Tibial nerve (tissue), 4 donors: Measurements from ENCODE around the gene DNM1. TPM values are rescaled to one million over a fixed set of nuclear protein-coding genes. Genes with fewer than 3 reads are reported as not detected.
A peak's percentile ranks its signal among the peaks of the same experiment; 100 is the strongest.

Source experiments
- DNase-seq, 2 donors: peaks; one replicate each; pipeline ENCODE4 v3.0.0-alpha.2; 2019; ENCODE audit warnings: low spot score in 2 of 2
- H3K27ac ChIP-seq, 4 donors: fragments of 200-600 bp; sonication (generic) in 3 of 4; one replicate each; pipeline ENCODE4 v1.5.1; 2017 to 2019; ENCODE audit warnings: mild to moderate bottlenecking in 1 of 4
- H3K27me3 ChIP-seq, 2 donors: fragments of 200-600 bp; sonication (generic) in 1 of 2; one replicate each; pipeline versions ENCODE4 v1.5.1 to v1.6.0; 2017 to 2019
- H3K36me3 ChIP-seq, 3 donors: fragments of 200-600 bp; sonication (generic); one replicate each; pipeline ENCODE4 v1.5.1; 2018 to 2019
- H3K4me1 ChIP-seq, 4 donors: fragments of 200-600 bp; sonication (generic) in 3 of 4; one replicate each; pipeline ENCODE4 v1.5.1; 2017 to 2019
- H3K4me3 ChIP-seq, 4 donors: fragments of 200-600 bp; sonication (generic) in 3 of 4; one replicate each; pipeline ENCODE4 v1.5.1; 2017 to 2019; ENCODE audit warnings: mild to moderate bottlenecking in 1 of 4, moderate library complexity in 1 of 4
- H3K9me3 ChIP-seq, 4 donors: fragments of 200-600 bp; sonication (generic) in 3 of 4; one replicate each; pipeline ENCODE4 v1.5.1; 2017 to 2019
- CTCF ChIP-seq, 5 experiments: fragments of 200-600 bp in 3 of 5; fragments of 450-650 bp in 2 of 5; sonication (generic) in 3 of 5; IDR thresholded peaks; one replicate each; pipeline ENCODE4 v1.5.1; 2016 to 2019; ENCODE audit warnings: antibody characterized with exemption in 5 of 5, mild to moderate bottlenecking in 3 of 5, moderate library complexity in 2 of 5
- EP300 ChIP-seq, 2 donors: sonication (generic); formaldehyde crosslinking; IDR thresholded peaks; one replicate each; pipeline ENCODE4 v1.6.1; 2017; ENCODE audit warnings: antibody characterized with exemption in 2 of 2, mild to moderate bottlenecking in 1 of 2
- POLR2A ChIP-seq, 2 donors: fragments of 450-650 bp; IDR thresholded peaks; one replicate each; pipeline ENCODE4 v1.6.1; 2017; ENCODE audit warnings: antibody characterized with exemption in 2 of 2, mild to moderate bottlenecking in 2 of 2, moderate library complexity in 2 of 2
- WGBS, 2 donors: methylation state at CpG; one replicate each; pipeline ENCODE4 v1.1.5; 2018; 5-methylcytosine and 5-hydroxymethylcytosine counted together
- total RNA-seq, 4 donors: library from RNA; depleted of rRNA; stranded (reverse); fragments of >200 nt; gene quantifications; one replicate each; pipeline ENCODE4 v1.1.0, GENCODE V29; 2016

The DNM1 gene
- total RNA-seq, 4 donors from 2014 or later, result 19.9 to 50.4 (median 41.4) TPM

GRCh38 chr9:128244837-128245231 lies 41.7 kb downstream of the DNM1 start:
- 0% methylated on average over 5 to 11 of the region's 18 CpGs for WGBS, 2 donors
- Histone ChIP-seq H3K27ac (peak overlapping the region; percentile 19 to 87 (median 73)), H3K36me3 (peaks cover 0 to 3% (median 0%) of the 10 kb centered on the region in 3 donors), H3K9me3 (no peaks in the 10 kb centered on the region), H3K4me3 (peak overlapping the region; percentile 7 to 54 (median 25)), H3K27me3 (no peaks in the 10 kb centered on the region), H3K4me1 (peaks cover 0 to 47% (median 17%) of the 10 kb centered on the region in 4 donors)
- DNase-seq, result peak; percentile 81 to 83
- TF ChIP-seq POLR2A (IDR thresholded peaks at IDR 0.05), result peak in 1 of 2 donors; percentile 34
- peak in 1 of 2 donors; percentile 62 for TF ChIP-seq EP300 (IDR thresholded peaks at IDR 0.05)
- no peak for TF ChIP-seq CTCF (IDR thresholded peaks at IDR 0.05)

- peaks cover 0 to 2% (median 0%) of the 10 kb centered on the region in 3 donors for H3K36me3 ChIP-seq
- H3K4me3 ChIP-seq, result peak overlapping the region in 3 of 4 donors; percentile 21 to 54 (median 29)
- no peak for DNase-seq
- no peak for TF ChIP-seq EP300 (IDR thresholded peaks at IDR 0.05)
- no peak for TF ChIP-seq CTCF (IDR thresholded peaks at IDR 0.05)
- TF ChIP-seq POLR2A (IDR thresholded peaks at IDR 0.05), result no peak
- H3K4me1 ChIP-seq, result peaks cover 0 to 52% (median 20%) of the 10 kb centered on the region in 4 donors
- no peaks in the 10 kb centered on the region for H3K9me3 ChIP-seq
- 15 to 19% methylated on average over 11 to 13 of the region's 13 CpGs for WGBS, 2 donors
- H3K27me3 ChIP-seq, result no peaks in the 10 kb centered on the region
- H3K27ac ChIP-seq, result peak overlapping the region; percentile 19 to 87 (median 73)
Observed at GRCh38 chr9:128245421-128246151, 42.4 kb downstream of the DNM1 start.

- H3K4me3 ChIP-seq, result no peak overlapping the region
- H3K9me3 ChIP-seq, result no peaks in the 10 kb centered on the region
- H3K36me3 ChIP-seq, result no peaks in the 10 kb centered on the region
- no peak for DNase-seq
- peak overlapping the region in 2 of 4 donors; percentile 77 to 87 for H3K27ac ChIP-seq
- H3K27me3 ChIP-seq, result no peaks in the 10 kb centered on the region
- 59 to 75% methylated on average over 2 of the region's 2 CpGs for WGBS, 2 donors
- peaks cover 0 to 61% (median 28%) of the 10 kb centered on the region in 4 donors for H3K4me1 ChIP-seq
- TF ChIP-seq CTCF (IDR thresholded peaks at IDR 0.05) (no peak), POLR2A (IDR thresholded peaks at IDR 0.05) (no peak), EP300 (IDR thresholded peaks at IDR 0.05) (no peak)
Observed at GRCh38 chr9:128246471-128246870, 43.3 kb downstream of the DNM1 start.

- DNase-seq, result no peak
- peaks cover 0 to 62% (median 28%) of the 10 kb centered on the region in 4 donors for H3K4me1 ChIP-seq
- H3K36me3 ChIP-seq, result no peaks in the 10 kb centered on the region
- no peak overlapping the region for H3K27ac ChIP-seq
- no peak for TF ChIP-seq EP300 (IDR thresholded peaks at IDR 0.05)
- 75 to 86% methylated on average over 5 of the region's 5 CpGs for WGBS, 2 donors
- no peaks in the 10 kb centered on the region for H3K27me3 ChIP-seq
- no peak overlapping the region for H3K4me3 ChIP-seq
- H3K9me3 ChIP-seq, result no peaks in the 10 kb centered on the region
Observed at GRCh38 chr9:128247226-128247803, 44.1 kb downstream of the DNM1 start.

- Histone ChIP-seq H3K4me1 (peaks cover 0 to 40% (median 28%) of the 10 kb centered on the region in 4 donors), H3K4me3 (no peak overlapping the region), H3K36me3 (peaks cover 0 to 4% (median 0%) of the 10 kb centered on the region in 3 donors), H3K9me3 (no peaks in the 10 kb centered on the region), H3K27me3 (no peaks in the 10 kb centered on the region), H3K27ac (peak overlapping the region in 1 of 4 donors; percentile 72)
- DNase-seq, result no peak
- TF ChIP-seq POLR2A (IDR thresholded peaks at IDR 0.05) (no peak), EP300 (IDR thresholded peaks at IDR 0.05) (no peak), CTCF (IDR thresholded peaks at IDR 0.05) (no peak)
- 83% methylated on average over 8 of the region's 8 CpGs for WGBS, 2 donors
Observed at GRCh38 chr9:128249558-128249907, 46.4 kb downstream of the DNM1 start.
